GM19463 (cell line): ENCODE data around the gene ZNF79.

Experiments
- ATAC-seq: cut with Tn5 transposase; IDR thresholded peaks from one replicate; pipeline ENCODE4 v1.9.1; 2021; ENCODE audit warnings: mild to moderate bottlenecking, moderate library complexity; ENCODE audit not compliant: unreplicated experiment

The ZNF79 gene

GRCh38 chr9:127397646-127398274 lies 26.4 kb upstream of the ZNF79 start:
- ATAC-seq: no peak

DNA sequence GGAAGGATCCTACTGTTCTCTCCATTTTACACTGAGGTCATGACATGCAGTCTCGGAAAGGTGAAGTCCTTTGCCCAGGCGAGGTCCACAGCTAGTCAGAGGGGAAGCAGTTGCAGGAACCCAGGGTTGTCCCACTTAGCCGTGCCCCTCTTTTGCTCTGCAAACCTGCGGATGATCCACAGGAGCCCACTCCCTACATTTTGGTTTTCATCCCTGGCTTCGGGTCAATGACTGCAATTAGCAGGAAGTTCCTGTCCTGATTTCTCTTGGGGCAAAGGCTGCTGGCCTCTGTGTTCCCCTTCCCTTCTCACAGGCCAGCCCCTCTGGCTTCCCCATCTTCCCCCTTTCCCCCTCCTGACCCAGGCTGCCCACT lies 25.9 kb upstream of the ZNF79 start:
- no peak for ATAC-seq

DNA sequence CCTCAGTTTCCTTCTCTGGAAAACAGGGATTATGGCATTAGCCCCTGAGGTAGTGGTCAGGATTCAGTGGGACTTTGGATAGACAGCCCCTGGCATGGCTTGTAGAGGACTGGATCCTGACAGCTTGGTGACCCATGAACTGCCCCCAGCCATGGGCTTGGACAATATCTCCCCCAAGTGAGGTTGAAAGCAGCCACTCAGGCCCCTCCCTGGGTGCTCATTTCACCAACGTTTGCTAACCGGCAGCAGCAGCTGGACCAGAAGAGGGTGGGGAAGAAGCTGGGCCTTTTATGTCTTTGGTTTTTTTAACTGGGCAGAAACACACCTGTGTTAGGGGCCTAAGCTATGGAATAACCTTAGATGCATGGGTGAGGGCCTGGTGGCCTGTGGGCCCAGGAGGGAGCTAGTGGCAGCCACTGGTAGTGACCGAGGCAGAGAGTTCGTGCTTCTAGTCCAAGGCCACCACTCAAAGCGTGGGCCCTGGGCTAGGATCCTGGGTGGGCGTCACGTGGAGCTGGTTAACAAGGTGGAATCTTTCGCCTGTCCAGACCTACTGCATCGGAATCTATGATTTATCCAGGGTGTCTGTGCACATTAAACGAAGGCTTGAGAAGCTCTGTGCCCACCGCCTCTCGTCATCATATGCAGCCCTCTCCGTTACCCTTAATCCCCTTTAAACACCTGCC lies 25.3 kb upstream of the ZNF79 start:
- no peak for ATAC-seq

DNA sequence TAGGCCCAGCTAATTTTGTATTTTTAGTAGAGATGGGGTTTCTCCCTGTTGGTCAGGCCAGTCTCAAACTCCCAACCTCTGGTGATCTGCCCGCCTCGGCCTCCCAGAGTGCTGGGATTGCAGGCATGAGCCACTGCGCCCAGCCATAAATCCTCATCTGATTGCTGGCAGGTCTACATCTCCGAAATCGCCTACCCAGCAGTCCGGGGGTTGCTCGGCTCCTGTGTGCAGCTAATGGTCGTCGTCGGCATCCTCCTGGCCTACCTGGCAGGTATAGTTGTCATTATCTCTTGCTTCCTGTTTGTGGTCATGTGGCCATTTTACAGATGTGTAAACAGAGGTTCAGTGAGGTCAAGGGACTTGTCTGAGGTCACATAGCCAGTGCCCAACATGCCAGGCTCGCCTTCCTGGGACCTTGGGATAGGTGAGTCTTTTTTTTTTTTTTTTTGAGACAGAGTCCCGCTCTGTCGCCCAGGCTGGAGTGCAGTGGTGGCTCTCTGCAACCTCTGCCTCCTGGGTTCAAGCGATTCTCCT lies 24.4 kb upstream of the ZNF79 start:
- no peak for ATAC-seq

DNA sequence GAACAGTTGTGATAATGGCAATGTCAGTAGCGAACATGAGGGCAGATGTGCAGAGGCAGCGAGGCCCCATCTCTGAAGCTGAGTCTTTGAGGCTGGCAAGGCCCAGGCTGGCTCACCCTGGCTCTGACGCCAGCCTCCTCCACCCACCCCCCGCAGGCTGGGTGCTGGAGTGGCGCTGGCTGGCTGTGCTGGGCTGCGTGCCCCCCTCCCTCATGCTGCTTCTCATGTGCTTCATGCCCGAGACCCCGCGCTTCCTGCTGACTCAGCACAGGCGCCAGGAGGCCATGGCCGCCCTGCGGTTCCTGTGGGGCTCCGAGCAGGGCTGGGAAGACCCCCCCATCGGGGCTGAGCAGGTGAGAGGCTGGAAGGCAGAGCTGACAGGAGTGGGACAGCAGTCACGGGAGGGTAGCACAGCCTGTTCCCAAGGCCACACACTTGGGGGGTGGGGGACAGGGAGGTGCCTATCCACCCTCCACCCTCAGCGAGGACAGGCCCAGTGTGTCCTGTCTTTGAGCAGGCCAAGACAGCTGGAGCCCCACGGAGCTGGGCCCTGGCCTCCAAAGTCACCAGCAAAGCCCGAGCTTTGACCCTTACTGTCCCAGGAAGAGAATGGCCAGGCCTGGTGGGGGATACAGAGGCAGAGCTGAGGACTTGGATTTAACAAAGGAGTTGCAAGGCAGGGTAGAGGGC lies 21.6 kb upstream of the ZNF79 start:
- ATAC-seq: no peak

GRCh38 chr9:127403507-127404192 lies 20.5 kb upstream of the ZNF79 start:
- ATAC-seq: no peak

GRCh38 chr9:127404631-127405030 lies 19.6 kb upstream of the ZNF79 start:
- no peak for ATAC-seq

DNA sequence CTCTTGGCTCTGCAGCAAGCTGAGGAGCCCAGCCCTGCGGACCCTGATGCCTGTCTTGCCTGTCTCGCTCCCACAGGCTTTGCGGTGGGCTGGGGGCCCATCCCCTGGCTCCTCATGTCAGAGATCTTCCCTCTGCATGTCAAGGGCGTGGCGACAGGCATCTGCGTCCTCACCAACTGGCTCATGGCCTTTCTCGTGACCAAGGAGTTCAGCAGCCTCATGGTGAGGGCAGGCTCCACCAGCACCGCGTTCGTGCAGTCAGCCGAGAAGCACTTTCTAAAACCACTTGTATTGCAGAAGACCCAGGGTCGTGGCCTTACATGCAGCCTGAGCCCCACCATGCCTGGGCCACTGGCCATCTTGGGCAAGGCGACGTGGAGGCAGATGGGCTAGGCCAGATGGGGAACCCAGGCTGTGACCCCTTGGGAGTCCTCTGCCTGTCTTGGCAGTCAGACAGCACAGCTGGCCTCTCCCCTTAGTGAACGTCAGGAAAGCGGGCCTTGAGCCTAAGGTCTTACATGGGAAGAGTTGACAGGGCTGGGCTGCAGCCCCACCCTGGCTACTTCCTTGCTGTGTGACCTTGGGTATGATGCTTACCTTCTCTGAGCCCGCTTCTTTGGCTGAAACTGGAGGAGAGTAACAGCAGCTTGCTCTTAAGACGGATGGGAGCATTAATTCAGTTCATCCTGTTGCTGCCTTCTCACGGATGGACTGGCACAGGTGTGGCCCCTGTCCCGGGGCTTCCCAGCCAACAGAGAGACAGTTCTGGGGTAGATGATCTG lies 18.6 kb upstream of the ZNF79 start:
- no peak for ATAC-seq

DNA sequence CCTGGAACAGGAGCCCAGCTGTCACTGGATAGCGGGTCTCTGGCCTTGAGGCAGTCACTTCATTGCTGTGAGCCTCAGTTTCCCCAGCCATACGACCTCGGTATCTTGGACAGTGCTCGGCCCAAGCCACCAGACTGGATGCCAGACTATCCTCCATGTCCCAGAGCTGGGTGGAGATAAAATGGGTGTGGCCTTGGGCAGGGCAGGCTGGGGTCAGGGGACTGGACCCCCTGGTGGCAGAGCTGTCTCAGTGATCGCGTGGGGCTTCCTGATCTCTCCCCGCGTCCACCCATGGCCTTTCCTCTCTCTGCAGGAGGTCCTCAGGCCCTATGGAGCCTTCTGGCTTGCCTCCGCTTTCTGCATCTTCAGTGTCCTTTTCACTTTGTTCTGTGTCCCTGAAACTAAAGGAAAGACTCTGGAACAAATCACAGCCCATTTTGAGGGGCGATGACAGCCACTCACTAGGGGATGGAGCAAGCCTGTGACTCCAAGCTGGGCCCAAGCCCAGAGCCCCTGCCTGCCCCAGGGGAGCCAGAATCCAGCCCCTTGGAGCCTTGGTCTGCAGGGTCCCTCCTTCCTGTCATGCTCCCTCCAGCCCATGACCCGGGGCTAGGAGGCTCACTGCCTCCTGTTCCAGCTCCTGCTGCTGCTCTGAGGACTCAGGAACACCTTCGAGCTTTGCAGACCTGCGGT lies 17.2 kb upstream of the ZNF79 start:
- no peak for ATAC-seq

DNA sequence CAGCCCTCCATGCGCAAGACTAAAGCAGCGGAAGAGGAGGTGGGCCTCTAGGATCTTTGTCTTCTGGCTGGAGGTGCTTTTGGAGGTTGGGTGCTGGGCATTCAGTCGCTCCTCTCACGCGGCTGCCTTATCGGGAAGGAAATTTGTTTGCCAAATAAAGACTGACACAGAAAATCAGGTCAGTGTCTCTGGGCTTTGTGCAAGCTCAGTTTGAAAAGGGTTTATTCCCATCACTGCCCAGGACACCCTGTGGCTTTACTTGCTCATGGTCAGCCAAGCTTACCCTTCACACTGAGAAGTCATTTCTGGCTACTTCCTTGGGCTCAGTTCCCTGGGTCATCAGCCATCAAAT lies 16.7 kb upstream of the ZNF79 start:
- no peak for ATAC-seq

DNA sequence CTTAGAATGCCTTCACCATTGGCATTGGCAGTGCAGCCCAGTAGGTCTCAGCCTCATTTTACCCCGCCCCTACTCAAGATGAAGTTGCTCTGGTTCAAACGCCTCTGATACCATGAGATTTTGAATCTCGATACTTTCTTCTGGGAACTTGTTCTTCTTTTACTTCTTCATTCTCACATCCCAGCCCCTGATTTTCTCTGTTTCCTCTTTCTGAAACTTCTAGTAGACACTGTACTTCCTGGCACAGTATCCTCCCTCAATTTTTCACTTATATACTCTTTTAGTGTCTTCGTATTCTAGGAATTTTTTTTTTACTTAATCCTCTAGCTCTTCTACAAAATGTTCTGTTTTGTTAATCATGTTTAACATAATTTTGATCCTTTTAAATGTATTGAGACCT lies 13.1 kb upstream of the ZNF79 start:
- ATAC-seq: no peak

- no peak for ATAC-seq
Measured at GRCh38 chr9:127415141-127415540, 9.0 kb upstream of the ZNF79 start.

- ATAC-seq: no peak
Measured at GRCh38 chr9:127415657-127416056, 8.5 kb upstream of the ZNF79 start.

- ATAC-seq: no peak
Measured at GRCh38 chr9:127417131-127418036, 6.8 kb upstream of the ZNF79 start.

DNA sequence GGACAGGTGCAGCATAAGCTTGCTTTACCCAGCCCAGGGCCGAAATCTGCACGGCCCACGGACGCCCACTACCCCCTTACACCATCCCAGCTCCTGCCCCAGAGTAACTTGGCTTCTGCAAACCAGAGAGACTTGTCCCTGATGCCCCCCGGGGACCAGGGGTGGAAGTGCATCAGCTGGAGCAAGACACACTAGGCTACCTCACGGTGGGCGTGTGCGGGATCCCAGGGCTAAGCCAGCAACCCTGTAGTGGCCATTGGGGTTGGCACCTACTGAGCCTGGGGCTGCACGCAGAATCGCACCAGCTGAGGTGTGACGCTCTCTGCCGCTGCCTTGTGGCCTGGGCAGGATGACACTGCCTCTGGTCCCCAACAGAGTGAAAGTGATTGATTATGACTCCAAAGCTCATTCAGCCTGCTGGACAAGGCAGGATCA lies 6.1 kb upstream of the ZNF79 start:
- ATAC-seq: no peak

DNA sequence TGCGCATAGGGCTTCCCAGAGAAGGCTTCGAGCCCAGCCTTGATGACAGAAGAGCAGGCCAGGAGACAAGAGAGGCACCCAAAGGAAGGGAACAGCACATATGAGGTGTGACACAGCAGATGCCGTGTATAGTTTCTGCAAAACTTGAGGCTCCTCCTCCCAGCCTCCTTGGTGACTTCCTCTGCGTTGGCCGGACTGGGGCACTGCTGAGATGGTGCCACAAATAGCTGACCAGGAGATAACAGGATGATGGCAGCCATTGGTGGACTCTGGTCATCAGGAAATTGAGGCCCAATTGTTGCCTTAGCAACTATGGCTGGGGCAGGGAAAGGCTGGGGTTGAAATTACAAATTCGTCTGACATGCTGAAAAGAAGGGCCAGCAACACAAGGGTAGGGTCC lies 4.8 kb upstream of the ZNF79 start:
- no peak for ATAC-seq

DNA sequence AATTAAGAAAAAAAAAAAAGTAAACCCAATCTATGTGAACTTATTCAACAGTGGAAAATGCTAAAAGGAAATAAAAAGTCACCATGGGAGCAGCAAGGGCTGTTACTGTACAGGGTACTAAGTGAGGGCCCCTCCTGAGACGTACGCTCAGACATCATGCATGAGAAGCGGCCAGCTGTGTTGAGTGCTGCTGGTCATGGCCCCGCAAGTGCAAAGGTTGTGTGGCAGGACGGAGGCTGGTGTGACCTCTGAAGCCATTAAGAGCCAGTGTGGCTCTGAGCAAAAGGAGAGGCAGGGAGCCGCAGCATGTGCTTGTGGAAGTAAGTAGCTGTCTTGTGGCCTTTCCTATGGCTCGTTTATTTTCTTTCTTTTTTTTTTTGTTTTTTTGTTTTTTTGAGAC lies 3.1 kb upstream of the ZNF79 start:
- ATAC-seq: no peak

DNA sequence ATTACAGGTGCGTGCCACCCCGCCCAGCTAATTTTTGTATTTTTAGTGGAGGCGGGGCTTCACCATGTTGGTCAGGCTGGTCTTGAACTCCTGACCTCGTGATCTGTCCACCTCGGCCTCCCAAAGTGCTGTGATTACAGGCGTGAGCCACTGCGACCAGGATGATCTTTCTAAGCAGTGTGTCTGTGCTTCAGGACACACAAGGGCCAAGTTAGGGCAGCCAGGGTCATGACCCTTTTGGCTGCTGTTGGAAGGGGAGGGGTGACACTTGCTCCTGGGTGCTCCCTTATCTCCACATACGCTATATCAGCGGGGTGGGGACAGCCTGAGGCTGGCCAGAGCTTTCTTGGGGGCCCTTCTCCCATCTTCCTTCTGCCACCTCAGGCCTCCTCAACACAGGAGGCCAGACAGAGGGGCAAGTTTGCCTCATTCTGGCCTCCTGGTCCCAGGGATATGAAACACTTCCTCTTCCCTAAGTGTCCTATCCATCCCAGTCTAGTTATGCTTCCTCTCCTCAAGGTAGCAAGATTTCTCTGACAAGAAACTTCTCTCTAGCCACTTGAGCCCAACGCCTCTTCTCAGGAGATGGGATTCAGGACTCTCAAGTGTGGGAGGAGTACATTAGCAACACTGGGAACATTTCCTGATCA lies 1.9 kb upstream of the ZNF79 start:
- ATAC-seq: no peak

GRCh38 chr9:127422787-127423186 lies 1.4 kb upstream of the ZNF79 start:
- ATAC-seq: no peak
